ENCODE data around the gene RGS7.
"Not testable (repeated sequence)": the region's sequence is repeated elsewhere in the genome, so short reads cannot be mapped to it uniquely, and the experiment has no call there.

The RGS7 gene

DNA sequence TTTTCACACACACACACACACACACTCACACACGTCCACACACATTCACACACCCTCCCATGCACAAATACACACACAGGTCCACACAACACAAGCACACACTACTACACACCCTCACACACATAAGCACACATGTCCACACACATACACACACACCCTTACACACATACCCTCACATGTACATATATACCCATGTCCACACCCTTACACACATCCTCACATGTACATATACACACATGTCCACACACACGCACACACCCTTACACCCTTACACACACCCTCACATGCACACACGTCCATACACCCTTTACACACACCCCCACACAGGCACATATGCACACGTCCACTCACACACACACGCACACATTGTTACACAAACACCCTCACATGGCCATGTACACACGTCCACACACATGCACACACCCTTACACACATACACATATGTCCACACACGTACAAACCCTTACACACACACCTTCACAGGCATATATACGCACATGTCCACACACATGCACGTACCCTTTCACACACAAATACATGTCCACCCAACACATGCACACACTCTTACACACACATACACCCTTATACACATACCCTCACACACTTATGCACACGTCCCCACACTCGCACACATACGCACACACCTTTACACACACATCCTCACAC, 50.7 kb downstream of the RGS7 start:
- Histone ChIP-seq H3K4me1 (ENCODE audit: insufficient read depth, low read length) (peaks cover 5% of the 10 kb centered on the region; the same call in 1 of the 2 replicates), H3K4me3 (ENCODE audit: low read length) (no peak overlapping the region), H3K36me3 (ENCODE audit: insufficient read depth, low read length) (no peaks in the 10 kb centered on the region), H3K27ac (ENCODE audit: low read depth, low read length) (no peak overlapping the region), H3K9me3 (ENCODE audit: insufficient read depth, low read depth, low read length) (peaks cover 22% of the 10 kb centered on the region), H3K9ac (ENCODE audit: low read depth, low read length) (no peak overlapping the region), H3K27me3 (ENCODE audit: insufficient read depth, low read length) (no peaks in the 10 kb centered on the region)
- 92% methylated on average over 12 of the region's 12 CpGs for WGBS

DNA sequence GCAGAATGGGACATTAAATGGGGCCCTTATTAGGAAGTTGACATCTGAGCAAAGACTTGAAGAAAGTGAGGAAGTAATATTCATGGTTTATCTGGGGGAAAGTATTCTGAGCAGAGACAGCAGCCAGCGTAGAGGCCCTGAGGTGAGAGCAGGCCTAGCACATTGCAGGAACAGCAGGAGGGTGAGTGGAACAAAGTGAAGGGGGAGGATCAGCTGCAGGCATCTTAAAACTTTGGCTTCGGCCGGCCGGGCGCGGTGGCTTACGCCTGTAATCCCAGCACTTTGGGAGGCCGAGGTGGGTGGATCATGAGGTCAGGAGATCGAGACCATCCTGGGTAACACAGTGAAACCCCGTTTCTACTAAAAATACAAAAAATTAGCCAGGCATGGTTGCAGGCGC, 55.0 kb downstream of the RGS7 start:
- not testable (repeated sequence) for H3K4me3 ChIP-seq (ENCODE audit: low read length); H3K9ac ChIP-seq (ENCODE audit: low read depth, low read length); H3K4me1 ChIP-seq (ENCODE audit: insufficient read depth, low read length); H3K36me3 ChIP-seq (ENCODE audit: insufficient read depth, low read length); H3K27ac ChIP-seq (ENCODE audit: low read depth, low read length); H3K27me3 ChIP-seq (ENCODE audit: insufficient read depth, low read length)
- peaks cover 22% of the 10 kb centered on the region for H3K9me3 ChIP-seq (ENCODE audit: insufficient read depth, low read depth, low read length)
- 83% methylated on average over 11 of the region's 11 CpGs for WGBS

DNA sequence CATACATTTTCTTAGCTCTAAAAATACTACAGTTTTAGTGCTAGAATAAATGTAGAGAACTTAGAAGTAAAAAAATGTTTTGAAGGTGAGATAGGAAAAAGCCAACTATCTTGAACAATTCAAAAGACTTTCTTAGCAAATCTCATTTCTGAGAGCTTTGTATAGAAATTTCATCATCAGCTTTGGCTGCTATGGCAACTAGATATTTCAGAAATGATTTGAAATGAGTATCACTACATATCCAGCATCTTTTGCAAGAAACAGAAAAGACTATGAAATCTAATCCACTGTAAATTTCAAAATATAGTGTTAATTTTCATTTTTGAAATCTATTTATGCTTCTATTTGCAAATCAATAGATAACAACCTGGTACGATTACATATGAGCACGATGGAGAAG, 57.7 kb downstream of the RGS7 start:
- H3K4me1 ChIP-seq (ENCODE audit: insufficient read depth, low read length), result peaks cover 8% of the 10 kb centered on the region; the same call in 1 of the 2 replicates
- no peak overlapping the region for H3K27ac ChIP-seq (ENCODE audit: low read depth, low read length)
- H3K9me3 ChIP-seq (ENCODE audit: insufficient read depth, low read depth, low read length), result peaks cover 18% of the 10 kb centered on the region
- H3K36me3 ChIP-seq (ENCODE audit: insufficient read depth, low read length), result no peaks in the 10 kb centered on the region
- H3K27me3 ChIP-seq (ENCODE audit: insufficient read depth, low read length), result no peaks in the 10 kb centered on the region
- H3K4me3 ChIP-seq (ENCODE audit: low read length), result no peak overlapping the region
- no peak overlapping the region for H3K9ac ChIP-seq (ENCODE audit: low read depth, low read length)
- 100% methylated on average over 2 of the region's 2 CpGs for WGBS

DNA sequence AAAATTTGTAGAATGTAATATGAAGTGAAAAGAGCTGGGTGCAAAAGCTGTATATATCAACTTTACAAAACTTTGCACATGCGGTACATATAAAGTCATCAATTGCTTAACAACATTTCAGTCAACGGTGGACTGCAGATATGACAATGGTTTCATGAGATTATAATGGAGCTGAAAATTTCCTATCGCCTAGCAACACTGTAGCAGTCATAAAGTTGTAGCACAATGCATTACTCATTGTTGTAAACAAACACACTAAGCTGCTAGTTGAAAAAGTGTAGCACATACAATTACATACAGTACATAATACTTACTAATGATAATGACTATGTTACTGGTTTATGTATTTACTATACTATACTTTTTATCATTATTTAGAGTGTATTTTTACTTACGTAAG, 64.0 kb downstream of the RGS7 start:
- Histone ChIP-seq H3K36me3 (ENCODE audit: insufficient read depth, low read length) (no peaks in the 10 kb centered on the region), H3K4me3 (ENCODE audit: low read length) (no peak overlapping the region), H3K9ac (ENCODE audit: low read depth, low read length) (no peak overlapping the region), H3K27me3 (ENCODE audit: insufficient read depth, low read length) (no peaks in the 10 kb centered on the region), H3K27ac (ENCODE audit: low read depth, low read length) (no peak overlapping the region), H3K9me3 (ENCODE audit: insufficient read depth, low read depth, low read length) (no peaks in the 10 kb centered on the region), H3K4me1 (ENCODE audit: insufficient read depth, low read length) (no peaks in the 10 kb centered on the region)
- WGBS, result 97% methylated on average over 3 of the region's 4 CpGs

DNA sequence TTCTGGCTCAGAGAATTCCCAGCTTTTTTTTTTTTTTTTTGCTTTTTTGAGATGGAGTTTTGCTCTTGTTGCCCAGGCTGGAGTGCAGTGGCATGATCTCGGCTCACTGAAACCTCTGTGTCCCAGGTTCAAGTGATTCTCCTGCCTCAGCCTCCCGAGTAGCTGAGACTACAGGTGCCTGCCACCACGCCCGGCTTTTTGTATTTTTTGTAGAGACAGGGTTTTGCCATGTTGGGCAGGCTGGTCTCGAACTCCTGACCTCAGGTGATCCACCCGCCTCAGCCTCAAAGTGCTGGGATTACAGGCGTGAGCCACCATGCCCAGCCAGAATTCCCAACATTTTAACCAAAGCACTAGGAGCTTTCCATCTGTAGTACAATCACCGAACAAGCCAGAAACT, 65.5 kb downstream of the RGS7 start:
- H3K4me3 ChIP-seq (ENCODE audit: low read length); H3K36me3 ChIP-seq (ENCODE audit: insufficient read depth, low read length); H3K27ac ChIP-seq (ENCODE audit: low read depth, low read length); H3K9ac ChIP-seq (ENCODE audit: low read depth, low read length); H3K9me3 ChIP-seq (ENCODE audit: insufficient read depth, low read depth, low read length); H3K27me3 ChIP-seq (ENCODE audit: insufficient read depth, low read length); H3K4me1 ChIP-seq (ENCODE audit: insufficient read depth, low read length): not testable (repeated sequence)
- 94% methylated on average over 8 of the region's 8 CpGs for WGBS

DNA sequence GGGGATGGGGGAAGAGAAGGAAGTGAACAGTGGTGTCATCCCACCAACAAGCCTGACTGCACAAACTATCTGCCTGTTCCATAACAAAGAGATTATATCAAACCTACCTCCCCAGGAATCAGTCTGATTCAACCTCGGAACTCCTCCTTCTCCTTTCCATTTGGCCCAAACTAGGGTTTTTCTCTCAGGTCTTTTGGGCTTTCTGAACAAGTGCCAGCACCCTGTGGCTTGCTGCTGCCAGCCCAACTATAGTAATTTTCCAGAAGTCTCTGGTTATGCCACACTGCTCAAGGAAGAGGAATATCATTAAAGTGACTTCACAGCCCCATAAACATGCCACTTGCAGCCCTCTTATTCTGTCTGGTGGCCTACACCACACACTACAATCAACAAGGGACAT, 70.5 kb downstream of the RGS7 start:
- Histone ChIP-seq H3K9ac (ENCODE audit: low read depth, low read length) (no peak overlapping the region), H3K4me1 (ENCODE audit: insufficient read depth, low read length) (no peaks in the 10 kb centered on the region), H3K27ac (ENCODE audit: low read depth, low read length) (no peak overlapping the region), H3K27me3 (ENCODE audit: insufficient read depth, low read length) (no peaks in the 10 kb centered on the region), H3K36me3 (ENCODE audit: insufficient read depth, low read length) (no peaks in the 10 kb centered on the region), H3K9me3 (ENCODE audit: insufficient read depth, low read depth, low read length) (peaks cover 25% of the 10 kb centered on the region), H3K4me3 (ENCODE audit: low read length) (no peak overlapping the region)
- 89% methylated on average over 1 of the region's 1 CpG for WGBS

DNA sequence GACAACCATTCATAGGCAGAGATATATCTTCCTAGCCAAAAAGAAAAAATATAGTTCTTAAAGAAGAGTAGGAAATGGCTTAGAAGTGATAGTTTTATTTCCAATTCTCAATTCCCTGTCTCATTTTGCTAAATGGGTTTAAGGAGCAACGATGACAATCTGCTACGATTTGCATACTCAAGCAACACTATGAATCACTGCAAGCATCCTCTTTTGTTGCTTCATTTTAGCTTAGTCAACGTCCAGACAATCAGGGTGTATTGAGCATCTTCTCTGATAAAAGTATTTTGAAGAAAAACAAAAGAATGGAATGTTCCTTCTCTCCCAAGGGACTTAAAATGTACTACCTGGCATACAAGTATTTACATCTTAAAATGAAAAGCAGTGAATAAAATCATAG, 80.6 kb downstream of the RGS7 start:
- 74% methylated on average over 3 of the region's 3 CpGs for WGBS
- peaks cover 16% of the 10 kb centered on the region; the same call in 1 of the 2 replicates for H3K9me3 ChIP-seq (ENCODE audit: insufficient read depth, low read depth, low read length)
- H3K4me3 ChIP-seq (ENCODE audit: low read length), result no peak overlapping the region
- 0 out of 2 replicates have a peak, but pooled peaks cover 6% of the 10 kb centered on the region for H3K4me1 ChIP-seq (ENCODE audit: insufficient read depth, low read length)
- H3K36me3 ChIP-seq (ENCODE audit: insufficient read depth, low read length), result no peaks in the 10 kb centered on the region
- H3K27me3 ChIP-seq (ENCODE audit: insufficient read depth, low read length), result no peaks in the 10 kb centered on the region
- no peak overlapping the region for H3K9ac ChIP-seq (ENCODE audit: low read depth, low read length)
- H3K27ac ChIP-seq (ENCODE audit: low read depth, low read length), result no peak overlapping the region

DNA sequence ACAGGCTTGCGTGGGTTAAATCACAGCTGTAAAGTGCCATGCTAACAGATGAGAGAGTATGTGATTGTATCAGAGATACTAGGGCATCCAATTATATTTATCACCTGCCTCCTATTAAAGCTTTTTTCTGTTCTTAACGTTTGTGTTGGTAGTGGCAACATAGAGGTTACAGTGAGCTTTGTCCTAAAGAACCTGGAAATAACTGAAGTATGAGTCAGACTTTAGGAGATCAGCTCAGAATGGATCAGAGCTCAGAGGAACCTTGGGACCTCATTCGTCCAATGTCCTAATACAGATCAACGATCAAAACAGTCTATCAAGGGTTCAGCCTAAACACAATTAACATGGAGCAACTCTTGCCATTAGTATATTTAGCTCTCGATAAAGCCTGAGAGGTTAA, 81.0 kb downstream of the RGS7 start:
- Histone ChIP-seq H3K27me3 (ENCODE audit: insufficient read depth, low read length) (no peaks in the 10 kb centered on the region), H3K27ac (ENCODE audit: low read depth, low read length) (no peak overlapping the region), H3K4me3 (ENCODE audit: low read length) (no peak overlapping the region)

DNA sequence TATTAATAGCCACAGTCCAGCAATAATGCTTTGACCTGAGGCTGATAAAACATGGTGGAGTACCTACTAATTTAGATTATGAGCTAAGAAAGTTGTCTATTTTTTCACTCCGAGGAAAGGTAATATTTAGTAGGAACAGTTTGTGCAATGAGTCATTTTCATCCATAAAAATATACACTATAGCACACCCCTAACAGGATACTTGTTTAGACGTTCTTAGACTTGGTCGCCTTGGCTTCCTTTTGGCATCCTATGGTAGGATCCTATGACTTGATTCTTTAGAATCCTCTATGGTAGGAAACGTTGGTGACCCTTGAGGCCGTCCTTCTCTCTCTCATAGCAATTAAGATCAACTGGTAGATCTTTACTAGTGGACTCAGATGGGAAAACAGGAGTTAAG, 81.8 kb downstream of the RGS7 start:
- Histone ChIP-seq H3K36me3 (ENCODE audit: insufficient read depth, low read length) (no peaks in the 10 kb centered on the region), H3K9ac (ENCODE audit: low read depth, low read length) (no peak overlapping the region), H3K4me1 (ENCODE audit: insufficient read depth, low read length) (0 out of 2 replicates have a peak, but pooled peaks cover 6% of the 10 kb centered on the region), H3K4me3 (ENCODE audit: low read length) (no peak overlapping the region), H3K27me3 (ENCODE audit: insufficient read depth, low read length) (no peaks in the 10 kb centered on the region), H3K9me3 (ENCODE audit: insufficient read depth, low read depth, low read length) (peaks cover 14% of the 10 kb centered on the region; the same call in 1 of the 2 replicates), H3K27ac (ENCODE audit: low read depth, low read length) (no peak overlapping the region)
- WGBS, result 96% methylated on average over 4 of the region's 5 CpGs

More for the DNA sequence above, 81.0 kb downstream of the RGS7 start:
- 61% methylated on average over 4 of the region's 5 CpGs for WGBS
- Histone ChIP-seq H3K9me3 (ENCODE audit: insufficient read depth, low read depth, low read length) (peaks cover 14% of the 10 kb centered on the region; the same call in 1 of the 2 replicates), H3K36me3 (ENCODE audit: insufficient read depth, low read length) (no peaks in the 10 kb centered on the region), H3K9ac (ENCODE audit: low read depth, low read length) (no peak overlapping the region), H3K4me1 (ENCODE audit: insufficient read depth, low read length) (0 out of 2 replicates have a peak, but pooled peaks cover 6% of the 10 kb centered on the region)

DNA sequence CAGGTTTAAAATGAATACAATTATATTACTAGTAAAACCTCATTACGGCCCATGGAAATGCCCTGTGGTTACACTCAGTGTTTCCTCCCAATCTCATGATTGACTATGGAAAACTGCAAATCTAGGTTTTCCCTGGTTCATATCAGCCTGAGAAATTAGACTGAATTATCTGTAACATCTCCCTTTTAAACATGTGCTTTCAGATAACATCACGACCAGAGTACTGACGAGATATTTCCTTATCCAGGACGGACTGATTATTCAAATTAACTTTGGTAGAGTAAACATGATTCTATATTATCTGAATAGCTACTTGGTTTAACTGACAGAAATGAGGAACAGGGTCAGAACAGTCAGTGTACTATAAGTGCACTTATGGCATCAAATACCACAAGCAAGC, 82.3 kb downstream of the RGS7 start:
- Histone ChIP-seq H3K9me3 (ENCODE audit: insufficient read depth, low read depth, low read length) (peaks cover 14% of the 10 kb centered on the region; the same call in 1 of the 2 replicates), H3K9ac (ENCODE audit: low read depth, low read length) (no peak overlapping the region), H3K27ac (ENCODE audit: low read depth, low read length) (no peak overlapping the region), H3K4me1 (ENCODE audit: insufficient read depth, low read length) (0 out of 2 replicates have a peak, but pooled peaks cover 6% of the 10 kb centered on the region), H3K36me3 (ENCODE audit: insufficient read depth, low read length) (no peaks in the 10 kb centered on the region), H3K27me3 (ENCODE audit: insufficient read depth, low read length) (no peaks in the 10 kb centered on the region), H3K4me3 (ENCODE audit: low read length) (no peak overlapping the region)
- WGBS, result 99% methylated on average over 3 of the region's 4 CpGs

DNA sequence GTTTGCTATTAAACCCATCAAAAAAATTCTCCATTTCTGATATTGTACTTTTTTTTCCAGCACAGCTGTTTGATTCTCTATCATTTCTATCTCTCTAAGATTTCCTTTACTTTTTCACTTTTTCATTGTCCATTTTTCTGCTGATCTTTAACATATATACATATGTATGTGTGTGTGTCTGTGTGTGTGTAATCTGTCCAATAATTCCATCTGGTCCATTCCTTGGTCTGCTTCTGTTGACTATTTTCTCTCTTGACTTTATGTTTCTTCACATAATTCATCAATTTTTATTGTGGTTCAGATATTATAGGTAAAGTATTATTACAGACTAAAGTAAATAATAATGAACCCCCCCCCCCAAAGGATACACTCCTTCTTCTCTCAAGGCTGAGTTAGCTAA, 84.2 kb downstream of the RGS7 start:
- Histone ChIP-seq H3K27ac (ENCODE audit: low read depth, low read length) (no peak overlapping the region), H3K9ac (ENCODE audit: low read depth, low read length) (no peak overlapping the region), H3K9me3 (ENCODE audit: insufficient read depth, low read depth, low read length) (peaks cover 14% of the 10 kb centered on the region; the same call in 1 of the 2 replicates), H3K36me3 (ENCODE audit: insufficient read depth, low read length) (no peaks in the 10 kb centered on the region), H3K27me3 (ENCODE audit: insufficient read depth, low read length) (no peaks in the 10 kb centered on the region), H3K4me3 (ENCODE audit: low read length) (no peak overlapping the region), H3K4me1 (ENCODE audit: insufficient read depth, low read length) (peaks cover 6% of the 10 kb centered on the region; the same call in 1 of the 2 replicates)

DNA sequence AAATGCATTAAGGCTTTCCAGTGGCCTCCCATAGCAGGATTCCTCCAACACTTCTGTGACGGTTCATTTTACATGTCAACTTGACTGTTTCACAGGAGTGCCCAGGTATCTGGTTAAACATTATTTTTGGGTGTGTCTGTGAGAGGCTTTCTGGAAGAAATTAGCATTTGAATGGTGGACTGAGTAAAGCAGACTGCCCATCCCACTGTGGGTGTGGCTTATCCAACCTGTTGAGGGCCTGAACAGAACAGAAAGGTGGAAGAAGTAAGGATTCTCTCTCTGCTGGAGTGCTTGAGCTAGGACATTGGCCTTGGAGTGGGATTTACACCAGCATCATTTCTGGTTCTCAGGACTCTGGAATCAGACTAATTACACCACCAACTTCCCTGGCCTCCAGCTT, 85.6 kb downstream of the RGS7 start:
- Histone ChIP-seq H3K27ac (ENCODE audit: low read depth, low read length) (no peak overlapping the region), H3K4me1 (ENCODE audit: insufficient read depth, low read length) (peaks cover 6% of the 10 kb centered on the region; the same call in 1 of the 2 replicates), H3K36me3 (ENCODE audit: insufficient read depth, low read length) (no peaks in the 10 kb centered on the region), H3K4me3 (ENCODE audit: low read length) (no peak overlapping the region), H3K9me3 (ENCODE audit: insufficient read depth, low read depth, low read length) (peaks cover 14% of the 10 kb centered on the region; the same call in 1 of the 2 replicates), H3K9ac (ENCODE audit: low read depth, low read length) (no peak overlapping the region), H3K27me3 (ENCODE audit: insufficient read depth, low read length) (no peaks in the 10 kb centered on the region)
- WGBS, result 95% methylated on average over 1 of the region's 1 CpG
